Stimulated activated CD4-positive, alpha-beta T cell treated with anti-CD3 and anti-CD28 coated beads, Interleukin-2, amount 100 ng/mL, for 4 hours (primary cell): ENCODE measurements around the gene SLC37A2.
"Not testable (repeated sequence)": the region's sequence is repeated elsewhere in the genome, so short reads cannot be mapped to it uniquely, and the experiment has no call there.

Experiments
- DNase-seq: peaks from one replicate; pipeline ENCODE4 v3.0.0-alpha.2; 2020; ENCODE audit warnings: low read depth

SLC37A2 gene

GRCh38 chr11:125084057-125084416 lies 20.9 kb downstream of the SLC37A2 start:
- DNase-seq = no peak

GRCh38 chr11:125084761-125085231 lies 21.7 kb downstream of the SLC37A2 start:
- no peak for DNase-seq

GRCh38 chr11:125085301-125086081 lies 22.4 kb downstream of the SLC37A2 start:
- DNase-seq = no peak

- no peak for DNase-seq
Measured at GRCh38 chr11:125086633-125087296, 23.7 kb downstream of the SLC37A2 start.

- DNase-seq = no peak
Measured at GRCh38 chr11:125088123-125088522, 25.0 kb downstream of the SLC37A2 start.

- no peak for DNase-seq
Measured at GRCh38 chr11:125088576-125089455, 25.7 kb downstream of the SLC37A2 start.

GRCh38 chr11:125089481-125089880 lies 26.4 kb downstream of the SLC37A2 start:
- not testable (repeated sequence) for DNase-seq

GRCh38 chr11:125090151-125090550 lies 27.0 kb downstream of the SLC37A2 start:
- not testable (repeated sequence) for DNase-seq

GRCh38 chr11:125090816-125091215 lies 27.7 kb downstream of the SLC37A2 start:
- DNase-seq = no peak

- DNase-seq = no peak
Measured at GRCh38 chr11:125091247-125091876, 28.3 kb downstream of the SLC37A2 start.

- no peak for DNase-seq
Measured at GRCh38 chr11:125091877-125092664, 29.0 kb downstream of the SLC37A2 start.

GRCh38 chr11:125092669-125093068 lies 29.6 kb downstream of the SLC37A2 start:
- DNase-seq = no peak

- DNase-seq = no peak
Measured at GRCh38 chr11:125093502-125093901, 30.4 kb downstream of the SLC37A2 start.

GRCh38 chr11:125094731-125095130 lies 31.6 kb downstream of the SLC37A2 start:
- DNase-seq = no peak

- no peak for DNase-seq
Measured at GRCh38 chr11:125100136-125100535, 37.0 kb downstream of the SLC37A2 start.

- DNase-seq = no peak
Measured at GRCh38 chr11:125101596-125101995, 38.5 kb downstream of the SLC37A2 start.

GRCh38 chr11:125102025-125102424 lies 38.9 kb downstream of the SLC37A2 start:
- DNase-seq = no peak

- no peak for DNase-seq
Measured at GRCh38 chr11:125102510-125102909, 39.4 kb downstream of the SLC37A2 start.

- DNase-seq = no peak
Measured at GRCh38 chr11:125105926-125106325, 42.8 kb downstream of the SLC37A2 start.

- DNase-seq = no peak
Measured at GRCh38 chr11:125108469-125108868, 45.4 kb downstream of the SLC37A2 start.

- DNase-seq = no peak
Measured at GRCh38 chr11:125110506-125110905, 47.4 kb downstream of the SLC37A2 start.
